Subcutaneous abdominal adipose tissue (tissue), 5 donors: ENCODE measurements around the gene OR10D3.
"Not testable (repeated sequence)": the region's sequence is repeated elsewhere in the genome, so short reads cannot be mapped to it uniquely, and the experiment has no call there.

ENCODE experiments used
- H3K27ac ChIP-seq: one replicate; pipeline ENCODE4 v1.7.0; 2013; ENCODE audit warnings: low read depth, mild to moderate bottlenecking, inconsistent platforms, low read length, moderate library complexity
- H3K27me3 ChIP-seq, 5 donors: one replicate each; pipeline ENCODE4 v1.7.0; 2013; ENCODE audit warnings: low read length in 5 of 5, inconsistent platforms in 1 of 5; ENCODE audit not compliant: control insufficient read depth in 5 of 5, insufficient read depth in 4 of 5
- H3K36me3 ChIP-seq, 5 donors: one replicate each; pipeline ENCODE4 v1.7.0; 2013; ENCODE audit warnings: low read length in 5 of 5; ENCODE audit not compliant: control insufficient read depth in 5 of 5, insufficient read depth in 5 of 5
- H3K4me1 ChIP-seq, 5 donors: one replicate each; pipeline ENCODE4 v1.7.0; 2013; ENCODE audit warnings: low read length in 5 of 5, mild to moderate bottlenecking in 3 of 5, moderate library complexity in 1 of 5; ENCODE audit not compliant: control insufficient read depth in 5 of 5, insufficient read depth in 5 of 5
- H3K4me3 ChIP-seq, 5 donors: one replicate each; pipeline ENCODE4 v1.7.0; 2013; ENCODE audit warnings: low read length in 5 of 5, low read depth in 1 of 5
- H3K9ac ChIP-seq, 5 donors: one replicate each; pipeline ENCODE4 v1.7.0; 2013; ENCODE audit warnings: low read length in 5 of 5, mild to moderate bottlenecking in 4 of 5, moderate library complexity in 3 of 5
- H3K9me3 ChIP-seq, 5 donors: one replicate each; pipeline ENCODE4 v1.7.0; 2013; ENCODE audit warnings: low read length in 5 of 5; ENCODE audit not compliant: control insufficient read depth in 5 of 5
- donor health status: healthy.
- donor health status: healthy.
- donor health status: healthy.
- donor health status: healthy.
- donor health status: healthy.

The OR10D3 gene

DNA sequence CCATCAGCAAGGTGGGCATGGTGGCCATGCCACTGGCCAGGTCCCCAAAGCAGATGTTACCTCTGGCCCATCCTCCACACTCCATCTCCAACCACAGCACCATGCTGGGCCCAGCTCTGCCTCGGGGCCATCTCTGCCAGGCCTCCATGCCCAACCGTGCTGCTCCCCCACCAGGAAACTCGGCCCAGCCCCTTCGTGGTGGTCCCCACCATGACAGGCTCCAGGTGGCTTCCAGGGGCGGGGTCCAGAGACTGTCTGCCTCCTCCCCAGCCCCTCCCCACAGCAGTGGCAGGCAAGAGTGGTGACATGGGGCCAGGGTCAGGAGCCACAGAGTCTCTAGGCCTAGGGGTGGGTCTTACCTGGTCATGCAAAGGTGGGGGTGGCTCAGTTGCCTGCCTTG, 27.3 kb downstream of the OR10D3 start:
- Histone ChIP-seq H3K4me3 (no peak overlapping the region), H3K36me3 (no peaks in the 10 kb centered on the region), H3K4me1 (no peaks in the 10 kb centered on the region), H3K27ac (no peak overlapping the region), H3K27me3 (no peaks in the 10 kb centered on the region), H3K9ac (no peak overlapping the region), H3K9me3 (no peaks in the 10 kb centered on the region)

DNA sequence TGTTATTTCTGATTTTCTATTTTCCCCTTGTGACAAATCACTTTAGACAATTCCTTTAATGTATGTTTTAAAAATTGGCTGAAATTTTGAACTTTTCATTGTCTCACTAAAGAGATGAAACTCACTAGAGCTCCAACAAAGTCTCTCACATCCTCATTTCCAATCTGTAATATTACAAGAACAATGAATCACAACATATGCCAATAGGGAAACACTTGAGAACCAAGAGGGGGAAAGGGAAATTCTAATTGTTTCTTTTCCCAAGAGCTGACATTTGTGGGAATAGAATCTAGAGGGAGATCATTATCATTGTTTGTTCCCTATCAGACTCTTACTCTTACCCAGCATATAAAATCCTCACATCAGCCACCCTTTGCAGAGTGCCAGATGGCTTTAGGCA, 28.2 kb downstream of the OR10D3 start:
- Histone ChIP-seq H3K36me3 (no peaks in the 10 kb centered on the region), H3K27me3 (no peaks in the 10 kb centered on the region), H3K4me3 (no peak overlapping the region), H3K9me3 (no peaks in the 10 kb centered on the region), H3K27ac (no peak overlapping the region), H3K4me1 (no peaks in the 10 kb centered on the region), H3K9ac (no peak overlapping the region)

DNA sequence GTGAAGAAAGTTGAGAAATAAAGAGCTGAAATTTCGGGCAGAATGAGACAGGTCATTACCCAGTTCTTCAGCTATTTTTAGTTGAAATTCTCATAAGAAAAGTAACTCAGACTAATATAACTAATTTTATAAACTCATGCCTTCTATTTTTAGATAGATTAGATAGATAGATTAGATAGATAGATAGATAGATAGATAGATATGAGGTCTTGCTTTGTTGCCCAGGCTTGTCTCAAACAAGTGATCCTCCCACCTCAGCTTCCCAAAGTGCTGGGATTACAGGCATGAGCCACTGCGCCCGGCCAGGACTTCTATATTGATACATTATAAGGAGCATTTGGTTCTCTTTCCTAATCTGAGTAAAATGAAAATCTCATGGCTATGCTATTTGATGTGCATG, 30.9 kb downstream of the OR10D3 start:
- no peak overlapping the region for H3K9ac ChIP-seq
- no peak overlapping the region for H3K27ac ChIP-seq
- no peaks in the 10 kb centered on the region for H3K27me3 ChIP-seq
- no peak overlapping the region for H3K4me3 ChIP-seq
- H3K36me3 ChIP-seq = no peaks in the 10 kb centered on the region
- H3K4me1 ChIP-seq = no peaks in the 10 kb centered on the region
- H3K9me3 ChIP-seq = no peaks in the 10 kb centered on the region

DNA sequence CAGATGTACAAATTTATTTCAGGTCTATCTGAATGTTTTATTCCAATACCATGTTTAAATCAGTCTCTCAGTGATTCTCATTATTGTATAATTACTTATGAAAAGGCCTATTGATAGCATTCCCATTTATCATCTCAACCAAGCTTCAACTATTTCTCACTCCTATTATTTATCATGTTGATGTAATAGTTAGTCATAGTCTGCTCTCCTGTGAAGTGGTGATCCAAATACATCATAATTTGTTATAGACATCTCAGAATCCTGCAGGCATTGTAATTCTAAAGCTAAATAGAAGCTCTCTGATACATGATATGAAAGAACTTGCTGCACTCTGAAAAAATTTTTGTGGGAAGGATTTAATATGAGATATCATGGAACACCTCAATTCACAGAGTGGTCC, 36.0 kb downstream of the OR10D3 start:
- H3K9me3 ChIP-seq = no peaks in the 10 kb centered on the region

DNA sequence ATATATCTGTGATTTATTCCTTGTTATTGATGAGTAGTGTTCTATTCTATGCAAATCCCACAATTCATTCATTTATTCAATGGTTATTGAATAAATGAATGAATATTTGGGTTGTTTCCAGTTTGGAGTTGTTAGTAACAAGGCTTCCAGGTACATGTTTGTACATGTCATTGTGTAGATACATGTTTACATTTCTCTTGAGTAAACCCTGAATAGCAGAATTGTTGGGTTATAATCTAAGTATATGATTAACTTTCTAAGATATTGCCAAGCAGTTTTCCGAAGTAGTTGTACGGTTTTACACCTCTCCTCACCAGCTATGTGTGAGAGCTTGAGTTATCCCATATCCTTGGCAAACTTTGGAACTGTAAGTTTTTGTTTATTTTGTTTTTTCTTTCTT, 39.3 kb downstream of the OR10D3 start:
- Histone ChIP-seq H3K4me1 (no peaks in the 10 kb centered on the region), H3K4me3 (no peak overlapping the region), H3K27me3 (no peaks in the 10 kb centered on the region), H3K9ac (no peak overlapping the region), H3K36me3 (no peaks in the 10 kb centered on the region), H3K9me3 (no peaks in the 10 kb centered on the region), H3K27ac (no peak overlapping the region)

More for the DNA sequence above, 36.0 kb downstream of the OR10D3 start:
- H3K9ac ChIP-seq = no peak overlapping the region
- no peaks in the 10 kb centered on the region for H3K4me1 ChIP-seq
- no peaks in the 10 kb centered on the region for H3K27me3 ChIP-seq
- H3K36me3 ChIP-seq = no peaks in the 10 kb centered on the region
- H3K4me3 ChIP-seq = no peak overlapping the region
- H3K27ac ChIP-seq = no peak overlapping the region

DNA sequence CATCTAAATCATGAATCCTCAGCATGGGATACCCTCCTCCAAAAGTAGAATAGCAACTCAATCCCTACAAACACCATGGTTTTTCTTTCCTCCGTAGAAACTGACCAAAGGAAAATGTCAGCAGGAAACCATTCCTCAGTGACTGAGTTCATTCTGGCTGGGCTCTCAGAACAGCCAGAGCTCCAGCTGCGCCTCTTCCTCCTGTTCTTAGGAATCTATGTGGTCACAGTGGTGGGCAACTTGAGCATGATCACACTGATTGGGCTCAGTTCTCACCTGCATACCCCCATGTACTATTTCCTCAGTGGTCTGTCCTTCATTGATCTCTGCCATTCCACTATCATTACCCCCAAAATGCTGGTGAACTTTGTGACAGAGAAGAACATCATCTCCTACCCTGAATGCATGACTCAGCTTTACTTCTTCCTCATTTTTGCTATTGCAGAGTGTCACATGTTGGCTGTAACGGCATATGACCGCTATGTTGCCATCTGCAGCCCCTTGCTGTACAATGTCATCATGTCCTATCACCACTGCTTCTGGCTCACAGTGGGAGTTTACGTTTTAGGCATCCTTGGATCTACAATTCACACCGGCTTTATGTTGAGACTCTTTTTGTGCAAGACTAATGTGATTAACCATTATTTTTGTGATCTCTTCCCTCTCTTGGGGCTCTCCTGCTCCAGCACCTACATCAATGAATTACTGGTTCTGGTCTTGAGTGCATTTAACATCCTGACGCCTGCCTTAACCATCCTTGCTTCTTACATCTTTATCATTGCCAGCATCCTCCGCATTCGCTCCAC, 41.7 kb downstream of the OR10D3 start:
- not testable (repeated sequence) for H3K4me1 ChIP-seq, H3K4me3 ChIP-seq, H3K9ac ChIP-seq, H3K27ac ChIP-seq, H3K36me3 ChIP-seq, H3K9me3 ChIP-seq, H3K27me3 ChIP-seq

DNA sequence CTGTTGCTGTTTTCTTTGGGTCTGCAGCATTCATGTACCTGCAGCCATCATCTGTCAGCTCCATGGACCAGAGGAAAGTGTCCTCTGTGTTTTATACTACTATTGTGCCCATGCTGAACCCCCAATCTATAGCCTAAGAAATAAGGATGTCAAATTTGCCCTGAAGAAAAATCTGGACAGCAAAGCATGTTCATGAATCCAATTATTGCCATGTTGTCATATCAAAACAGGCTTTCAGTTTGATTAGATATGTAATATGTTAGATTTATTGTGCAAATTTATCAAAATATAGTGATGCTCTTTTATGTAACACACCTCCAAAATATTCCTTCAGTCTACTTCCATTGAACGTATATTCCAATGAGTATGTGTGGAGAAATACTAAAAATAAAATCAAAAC, 42.3 kb downstream of the OR10D3 start:
- H3K27ac ChIP-seq = no peak overlapping the region
- H3K9ac ChIP-seq = no peak overlapping the region
- H3K36me3 ChIP-seq = no peaks in the 10 kb centered on the region
- H3K27me3 ChIP-seq = no peaks in the 10 kb centered on the region
- no peaks in the 10 kb centered on the region for H3K4me1 ChIP-seq
- H3K9me3 ChIP-seq = no peaks in the 10 kb centered on the region
- no peak overlapping the region for H3K4me3 ChIP-seq

DNA sequence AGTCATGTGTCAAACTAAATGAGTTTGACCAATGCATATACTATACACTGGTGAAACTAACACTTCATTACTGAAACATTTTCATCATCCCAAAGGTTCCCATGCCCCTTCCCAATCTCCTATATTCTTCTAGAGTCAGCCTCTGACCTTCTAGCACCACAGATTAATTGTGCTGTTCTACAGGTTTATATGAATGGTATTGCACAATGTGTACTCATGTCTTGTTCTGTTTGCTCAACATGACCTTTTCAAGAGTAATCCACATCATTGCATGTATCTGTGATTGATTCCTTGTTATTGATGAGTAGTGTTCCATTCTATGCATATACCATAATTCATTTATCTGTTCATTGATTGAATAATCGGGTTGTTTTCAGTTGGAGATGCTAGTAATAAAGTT, 50.2 kb downstream of the OR10D3 start:
- Histone ChIP-seq H3K9ac (no peak overlapping the region), H3K27ac (no peak overlapping the region), H3K27me3 (no peaks in the 10 kb centered on the region), H3K4me3 (no peak overlapping the region), H3K4me1 (no peaks in the 10 kb centered on the region), H3K9me3 (no peaks in the 10 kb centered on the region), H3K36me3 (no peaks in the 10 kb centered on the region)
